Measurements from ENCODE around the gene MACROD1.

Gene MACROD1, protein sequence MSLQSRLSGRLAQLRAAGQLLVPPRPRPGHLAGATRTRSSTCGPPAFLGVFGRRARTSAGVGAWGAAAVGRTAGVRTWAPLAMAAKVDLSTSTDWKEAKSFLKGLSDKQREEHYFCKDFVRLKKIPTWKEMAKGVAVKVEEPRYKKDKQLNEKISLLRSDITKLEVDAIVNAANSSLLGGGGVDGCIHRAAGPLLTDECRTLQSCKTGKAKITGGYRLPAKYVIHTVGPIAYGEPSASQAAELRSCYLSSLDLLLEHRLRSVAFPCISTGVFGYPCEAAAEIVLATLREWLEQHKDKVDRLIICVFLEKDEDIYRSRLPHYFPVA

DNA sequence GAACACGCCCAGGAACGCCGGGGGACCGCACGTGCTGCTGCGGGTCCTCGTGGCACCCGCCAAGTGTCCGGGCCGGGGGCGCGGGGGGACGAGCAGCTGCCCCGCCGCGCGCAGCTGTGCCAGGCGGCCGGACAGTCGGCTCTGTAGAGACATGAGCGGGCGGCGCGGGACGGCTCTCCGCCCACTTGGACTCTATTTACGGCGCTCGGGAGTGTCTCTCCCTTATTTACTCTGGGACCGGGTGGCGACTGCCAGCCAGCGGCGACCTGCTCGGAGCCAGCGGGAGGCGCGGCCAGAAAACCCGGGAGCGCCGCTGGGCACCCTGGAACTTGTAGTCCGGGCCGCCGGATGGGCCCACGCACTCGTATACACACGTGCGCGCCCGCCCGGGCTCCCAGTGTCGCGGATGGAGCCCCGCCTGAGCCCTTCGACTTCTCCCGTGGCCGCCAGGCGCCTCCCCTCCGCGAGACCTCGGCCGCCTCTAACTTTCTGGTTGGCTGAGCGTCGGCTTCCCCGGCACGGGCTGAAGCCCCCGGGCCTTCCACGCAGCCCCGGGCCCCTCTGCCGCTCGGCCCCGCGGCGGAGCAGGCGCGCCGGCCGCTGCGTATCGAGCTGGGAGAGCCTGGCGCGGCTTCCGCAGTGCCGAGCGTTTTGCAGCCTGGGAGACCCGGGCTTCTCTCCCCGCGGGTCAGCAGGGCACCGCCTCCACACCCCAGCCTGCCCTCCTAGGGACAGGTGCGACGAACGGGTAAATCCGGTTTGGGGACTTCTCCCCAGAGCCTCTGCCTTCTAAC lies at the start of gene MACROD1:
TSS of gene MACROD1 (minus strand) at position 272 of the 794 bp plus-strand sequence. CDS start at position 153, 119 bp downstream.
- DNase-seq, result peak; percentile 78

DNA sequence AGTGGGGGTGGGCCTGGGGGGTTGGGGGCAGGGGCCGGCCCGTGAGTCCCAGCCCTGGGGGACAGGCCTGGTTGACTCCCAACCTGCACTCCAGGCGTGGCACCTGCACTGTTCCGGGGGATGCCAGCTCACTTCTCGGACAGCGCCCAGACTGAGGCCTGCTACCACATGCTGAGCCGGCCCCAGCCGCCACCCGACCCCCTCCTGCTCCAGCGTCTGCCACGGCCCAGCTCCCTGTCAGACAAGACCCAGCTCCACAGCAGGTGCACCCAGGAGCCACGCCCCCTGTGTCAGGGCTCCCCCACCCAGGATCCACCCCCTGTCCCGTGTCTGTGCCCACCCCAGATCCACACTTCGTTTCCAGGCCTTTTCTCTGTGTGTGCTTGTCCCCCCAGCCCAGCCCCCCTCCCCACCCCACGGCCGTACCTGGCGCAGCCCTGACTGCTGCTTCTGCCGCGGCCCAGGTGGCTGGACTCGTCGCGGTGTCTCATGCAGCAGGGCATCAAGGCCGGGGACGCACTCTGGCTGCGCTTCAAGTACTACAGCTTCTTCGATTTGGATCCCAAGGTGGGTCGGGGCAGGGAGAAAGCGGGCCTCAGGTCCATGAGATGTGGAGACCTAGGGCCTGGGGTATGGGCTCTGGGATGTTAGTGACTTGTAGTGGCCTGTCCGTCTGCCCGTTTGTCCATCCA lies 45.4 kb upstream of the MACROD1 start:
- DNase-seq, result no peak

DNA sequence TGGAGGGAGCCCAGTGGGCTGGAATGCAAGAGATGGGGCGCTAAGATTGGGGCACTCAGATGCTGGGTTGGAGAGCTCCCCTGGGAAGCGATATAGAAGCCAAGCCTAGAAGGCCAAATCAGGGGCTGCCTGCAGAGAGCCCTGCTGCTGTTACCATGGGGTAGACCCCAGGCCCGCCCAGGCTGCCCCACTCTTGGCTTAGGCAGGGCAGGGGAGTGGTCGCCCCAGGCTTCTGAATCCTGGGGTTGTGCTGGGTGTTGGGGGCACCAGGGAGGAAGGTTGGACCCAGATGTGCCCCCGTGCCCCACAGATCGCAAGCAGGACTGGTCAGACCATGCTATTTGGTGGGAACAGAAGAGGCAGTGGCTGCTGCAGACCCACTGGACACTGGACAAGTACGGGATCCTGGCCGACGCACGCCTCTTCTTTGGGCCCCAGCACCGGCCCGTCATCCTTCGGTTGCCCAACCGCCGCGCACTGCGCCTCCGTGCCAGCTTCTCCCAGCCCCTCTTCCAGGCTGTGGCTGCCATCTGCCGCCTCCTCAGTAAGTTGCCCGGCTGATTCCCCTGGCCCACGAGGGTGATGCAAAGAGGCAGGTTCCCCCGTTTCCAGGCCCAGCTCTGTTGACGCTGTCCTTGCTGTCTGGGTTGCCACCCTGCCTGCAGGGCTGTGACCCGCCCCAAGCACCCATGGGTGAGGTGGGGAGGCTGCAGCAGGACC lies 44.5 kb upstream of the MACROD1 start:
- DNase-seq, result no peak

DNA sequence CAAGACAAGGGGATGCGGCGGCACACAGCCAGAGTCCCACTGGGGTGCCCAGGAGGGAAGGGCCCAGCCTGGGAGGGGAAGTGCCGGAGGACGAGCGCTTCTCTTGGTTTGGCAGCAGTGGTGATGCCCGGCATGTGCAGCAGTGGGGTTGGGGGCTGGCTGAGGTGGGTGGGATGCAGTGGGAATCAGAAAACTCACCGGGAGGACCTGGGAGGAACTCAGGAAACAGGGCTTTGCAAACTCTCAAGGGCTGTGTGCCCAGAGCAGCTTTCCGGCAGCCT lies 43.6 kb upstream of the MACROD1 start:
- DNase-seq, result no peak

DNA sequence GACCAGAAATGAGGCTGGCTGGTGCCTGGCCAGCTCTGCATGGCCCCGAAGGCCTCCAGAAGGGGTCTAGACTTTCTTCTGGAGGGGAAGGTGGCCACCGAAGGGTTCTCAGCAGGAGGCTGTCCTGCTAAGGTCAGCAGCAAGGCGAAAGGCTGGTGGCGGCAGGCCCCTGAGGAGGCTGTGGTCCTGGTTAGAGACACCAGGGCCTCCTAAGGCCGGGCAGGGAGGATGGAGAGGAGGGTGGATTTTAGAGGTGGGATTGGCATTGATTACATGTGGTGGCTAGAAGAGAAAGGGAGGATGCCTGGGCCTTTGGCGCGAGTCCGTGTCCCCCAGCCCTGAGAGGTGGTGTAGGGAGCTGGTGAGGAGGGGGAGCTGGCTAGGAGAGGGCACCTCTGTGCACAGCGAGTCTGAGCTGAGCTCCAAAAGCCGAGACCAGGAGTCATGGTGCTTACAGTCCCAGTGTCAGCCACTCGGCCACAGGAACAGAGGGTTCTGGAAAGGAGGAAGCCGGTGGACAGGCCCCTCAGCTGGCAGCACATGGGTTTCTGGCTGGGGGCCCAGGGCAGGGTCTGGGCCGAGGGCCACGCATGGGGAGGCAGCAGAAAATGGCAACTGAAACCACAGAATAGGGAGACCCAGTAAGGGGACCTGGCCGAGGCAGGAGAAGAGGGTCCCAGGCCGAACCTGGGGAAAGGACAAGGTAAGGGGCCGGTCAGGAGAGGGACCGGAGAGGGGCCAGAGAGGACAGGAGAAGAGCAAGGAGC lies 43.1 kb upstream of the MACROD1 start:
- DNase-seq, result no peak

DNA sequence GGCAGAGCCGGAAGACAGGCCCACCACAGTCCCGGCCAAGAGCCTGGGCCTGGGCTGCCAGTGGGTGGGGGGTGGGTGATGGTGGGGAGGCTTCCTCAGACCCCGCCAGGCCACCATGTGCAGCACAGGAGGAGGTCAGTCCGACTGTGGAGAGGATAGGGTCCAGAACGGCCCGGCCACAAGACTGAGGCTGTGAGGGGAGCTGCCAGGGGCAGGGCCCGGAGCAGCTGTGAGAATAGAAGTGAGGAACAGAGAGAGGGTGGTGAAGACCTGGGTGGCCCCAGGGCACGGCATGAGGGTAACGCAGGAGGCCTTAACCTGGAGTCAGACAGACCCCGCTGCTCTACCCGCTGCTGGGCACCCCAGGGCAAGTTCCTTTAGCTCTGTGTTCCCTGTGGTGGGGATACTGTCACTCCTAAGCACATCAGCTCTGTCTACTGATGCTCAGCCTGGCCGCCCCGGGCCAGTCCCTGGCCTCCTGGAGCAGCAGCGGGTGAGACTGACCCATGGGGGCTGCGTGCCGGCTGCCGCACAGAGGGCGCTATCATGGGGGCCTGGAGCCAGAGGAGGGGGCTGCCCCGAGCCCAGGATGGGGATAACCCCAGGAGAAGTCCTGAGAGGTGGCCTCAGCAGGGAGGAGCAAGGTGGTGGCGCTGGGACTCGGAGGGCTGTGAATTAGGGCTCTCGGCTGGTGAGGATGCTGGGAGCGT lies 42.3 kb upstream of the MACROD1 start:
- DNase-seq, result no peak

DNA sequence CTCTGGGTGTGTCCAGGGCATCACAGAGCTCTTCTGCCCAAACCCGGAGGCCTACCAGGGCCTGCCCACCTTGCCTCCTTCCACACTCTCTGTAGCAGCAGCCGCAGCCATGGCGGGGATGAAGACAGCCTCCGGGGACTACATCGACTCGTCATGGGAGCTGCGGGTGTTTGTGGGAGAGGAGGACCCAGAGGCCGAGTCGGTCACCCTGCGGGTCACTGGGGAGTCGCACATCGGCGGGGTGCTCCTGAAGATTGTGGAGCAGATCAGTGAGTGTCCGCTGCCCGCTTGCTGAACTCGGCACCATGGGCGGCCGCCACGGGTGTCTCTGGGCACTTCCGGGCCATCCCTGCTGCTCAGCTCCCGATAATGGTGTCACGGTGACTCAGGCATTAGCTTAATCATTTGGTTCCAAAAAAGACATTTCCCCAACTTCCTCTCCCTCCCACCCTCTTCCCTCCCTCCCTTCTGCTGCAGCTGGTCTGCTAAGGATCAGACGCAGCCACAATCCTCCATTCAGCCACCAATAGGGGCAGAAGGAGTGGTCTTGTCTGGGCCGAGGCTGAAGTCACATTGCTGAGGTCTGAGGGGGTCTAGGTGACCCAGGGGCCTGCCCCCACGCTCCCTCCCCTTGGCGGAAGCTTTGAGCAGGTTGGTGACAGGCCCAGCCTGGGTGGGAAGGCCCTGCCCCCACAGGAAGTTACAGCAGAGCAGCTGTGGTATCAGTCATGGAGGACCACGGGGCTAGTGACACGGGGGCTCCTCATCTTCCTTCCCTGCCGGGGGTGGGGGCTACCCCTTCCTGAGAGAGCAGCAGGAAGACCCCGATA lies 41.6 kb upstream of the MACROD1 start:
- peak; percentile 94 for DNase-seq

DNA sequence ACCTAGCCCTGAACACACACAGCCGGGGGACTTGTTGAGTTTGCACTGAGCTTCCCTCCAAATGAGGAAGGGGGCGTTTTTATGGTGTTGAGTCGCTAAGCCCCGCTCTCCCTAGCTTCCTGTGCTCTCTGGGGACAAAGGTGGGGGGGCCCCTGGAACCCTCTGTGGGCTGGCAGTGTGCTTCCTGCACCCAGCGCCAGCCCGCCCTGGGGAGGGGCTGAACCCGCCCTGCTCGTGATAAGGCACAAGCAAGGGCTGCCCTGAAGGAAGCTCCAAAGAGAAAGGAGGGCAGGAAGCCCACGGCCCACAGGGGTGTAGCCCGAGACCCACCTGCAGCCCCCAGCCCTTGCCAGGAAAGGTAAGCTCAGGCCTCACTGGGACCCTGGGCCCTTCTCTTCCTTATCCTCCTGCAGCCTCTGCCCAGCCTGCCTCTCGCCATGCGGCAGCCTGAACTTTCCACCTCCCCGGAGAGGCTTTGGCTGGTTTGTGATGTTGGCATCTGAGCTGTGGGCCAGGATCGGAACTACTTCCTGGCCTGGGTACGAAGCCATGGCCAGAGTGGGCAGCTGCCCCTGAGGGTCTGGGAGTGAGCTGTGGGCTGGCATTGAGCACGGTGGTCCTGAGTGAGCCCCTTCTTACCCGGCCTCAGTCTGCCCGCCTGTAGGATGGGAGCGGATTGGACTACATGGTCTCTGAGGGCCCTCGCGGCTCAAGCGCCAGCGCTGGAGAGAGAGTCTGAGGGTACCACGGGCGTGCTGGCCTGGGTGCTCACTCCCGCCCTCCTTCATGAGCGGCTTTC lies 40.7 kb upstream of the MACROD1 start, which contains the start of gene FERMT3:
TSS of gene FERMT3 (plus strand) at position 265 of the 799 bp plus-strand sequence. CDS start 644 bp downstream, outside the sequence.
- peak; percentile 72 for DNase-seq

DNA sequence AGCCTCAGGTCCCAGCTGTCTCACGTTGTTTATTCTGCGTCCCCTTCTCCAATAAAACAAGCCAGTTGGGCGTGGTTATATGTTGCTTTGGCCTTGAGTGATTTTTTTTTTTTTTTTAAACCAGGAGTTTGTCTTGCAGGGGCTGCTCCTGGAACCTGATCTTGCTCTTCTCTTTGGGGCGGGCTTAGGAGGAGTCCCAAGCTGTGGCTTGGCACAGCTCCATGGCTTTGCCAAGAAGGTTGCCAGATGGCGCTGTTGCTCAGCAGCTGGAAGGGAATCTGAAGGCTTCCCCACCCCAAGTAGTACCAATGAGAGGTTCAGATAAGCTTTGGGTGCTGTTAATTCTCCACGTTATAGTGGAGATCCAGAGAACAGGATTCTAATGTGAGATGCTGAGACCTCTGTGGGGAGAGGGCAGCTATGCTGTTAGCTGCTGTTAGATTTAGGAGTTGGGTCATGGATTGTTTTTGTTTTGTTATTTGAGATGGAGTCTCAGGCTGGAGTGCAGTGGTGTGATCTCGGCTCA lies 38.6 kb upstream of the MACROD1 start:
- DNase-seq, result peak; percentile 89

DNA sequence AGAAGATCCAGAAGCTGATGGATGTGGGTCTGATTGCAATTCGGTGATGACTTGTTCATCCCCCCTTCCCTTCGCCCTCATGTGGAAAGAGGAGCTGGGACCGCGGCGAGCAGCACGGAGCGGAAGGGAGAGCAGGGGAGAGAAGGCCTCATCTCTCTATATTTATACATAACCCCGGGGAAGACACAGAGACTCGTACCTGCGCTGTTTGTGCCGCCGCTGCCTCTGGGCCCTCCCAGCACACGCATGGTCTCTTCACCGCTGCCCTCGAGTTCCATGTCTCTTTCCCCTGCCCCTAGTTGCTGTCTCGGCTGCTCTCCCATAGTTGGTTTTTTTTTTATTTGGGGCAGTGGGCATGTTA lies 38.1 kb upstream of the MACROD1 start:
- no peak for DNase-seq

DNA sequence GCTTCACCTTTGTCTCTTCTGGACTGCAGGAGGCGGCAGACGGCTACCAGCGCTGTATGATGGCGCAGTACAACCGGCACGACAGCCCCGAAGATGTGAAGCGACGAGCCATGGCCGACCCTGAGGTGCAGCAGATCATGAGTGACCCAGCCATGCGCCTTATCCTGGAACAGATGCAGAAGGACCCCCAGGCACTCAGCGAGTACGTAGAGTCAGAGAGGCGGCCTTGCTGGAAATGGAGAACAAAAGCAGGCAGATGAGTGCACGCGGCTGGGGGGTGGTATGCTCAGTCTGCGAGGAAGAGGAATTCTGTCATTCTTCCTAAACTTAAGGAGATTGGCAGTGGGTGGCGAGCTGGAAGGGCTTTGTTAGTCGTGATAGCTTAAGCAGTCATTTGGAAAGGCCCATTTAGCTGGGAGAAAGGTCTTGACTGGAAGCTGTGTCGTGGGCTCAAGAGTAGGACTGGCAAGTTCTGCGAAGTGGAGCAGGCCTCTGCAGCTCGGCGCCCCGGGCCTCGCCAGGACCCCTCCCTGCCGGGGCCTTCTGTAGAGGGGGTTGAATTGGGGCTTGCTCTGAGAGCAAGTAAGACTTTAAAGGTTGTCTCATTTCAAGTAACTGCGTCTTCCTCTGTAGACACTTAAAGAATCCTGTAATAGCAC lies 37.6 kb upstream of the MACROD1 start:
- no peak for DNase-seq

DNA sequence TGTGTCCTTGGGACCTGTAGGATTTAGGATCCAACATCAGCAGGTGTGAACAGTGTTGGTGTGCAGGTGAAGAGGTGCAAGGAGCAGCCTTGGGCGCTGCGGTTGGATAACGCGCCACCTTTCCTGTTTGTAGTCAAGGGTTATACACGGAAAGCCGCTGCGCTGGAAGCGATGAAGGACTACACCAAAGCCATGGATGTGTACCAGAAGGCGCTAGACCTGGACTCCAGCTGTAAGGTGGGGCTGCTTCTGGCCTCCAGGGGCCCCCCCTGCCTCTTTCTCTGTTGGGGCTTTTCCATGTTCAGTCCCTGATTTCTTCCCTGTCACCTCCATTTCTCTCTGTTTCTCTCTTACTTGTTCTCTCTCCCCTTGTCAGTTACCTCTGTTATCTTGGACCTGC lies 37.1 kb upstream of the MACROD1 start:
- DNase-seq, result no peak

DNA sequence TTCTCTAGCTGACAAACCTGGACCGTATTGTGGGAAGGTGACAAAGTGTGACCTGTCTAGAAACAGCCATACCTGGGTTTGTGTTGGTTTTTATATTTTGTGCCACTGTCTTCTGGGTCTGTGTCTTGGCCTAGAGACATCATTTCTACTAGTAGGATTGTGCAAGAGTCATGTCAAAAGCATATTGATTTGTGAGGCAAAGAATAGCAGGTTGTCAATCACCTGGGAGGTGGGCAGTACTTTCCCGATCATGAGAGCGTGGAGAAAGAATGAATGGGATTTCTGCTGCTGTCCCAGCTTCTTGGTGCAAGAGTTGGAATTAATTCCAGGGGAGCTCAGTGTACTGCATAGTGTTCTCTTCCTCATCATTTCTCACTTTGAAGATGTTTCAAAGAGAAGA lies 35.6 kb upstream of the MACROD1 start:
- no peak for DNase-seq

DNA sequence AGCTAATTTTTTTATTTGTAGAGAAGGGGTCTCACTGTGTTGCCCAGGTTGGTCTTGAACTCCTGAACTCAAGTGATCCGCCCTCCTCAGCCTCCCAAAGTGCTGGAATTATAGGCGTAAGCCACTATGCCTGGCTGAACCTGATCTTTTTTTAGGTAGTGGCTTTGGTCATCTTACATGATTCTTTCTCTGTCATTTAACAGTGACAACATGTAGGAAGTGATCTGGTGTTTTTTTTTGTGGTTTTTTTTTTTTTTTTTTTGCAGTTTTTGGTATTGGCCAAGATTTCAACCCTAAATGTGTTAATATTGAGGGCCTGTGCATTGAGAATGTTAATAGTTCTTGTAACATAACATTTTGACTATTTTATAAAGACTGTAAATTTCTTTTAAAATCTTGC lies 32.6 kb upstream of the MACROD1 start:
- peak; percentile 71 for DNase-seq

DNA sequence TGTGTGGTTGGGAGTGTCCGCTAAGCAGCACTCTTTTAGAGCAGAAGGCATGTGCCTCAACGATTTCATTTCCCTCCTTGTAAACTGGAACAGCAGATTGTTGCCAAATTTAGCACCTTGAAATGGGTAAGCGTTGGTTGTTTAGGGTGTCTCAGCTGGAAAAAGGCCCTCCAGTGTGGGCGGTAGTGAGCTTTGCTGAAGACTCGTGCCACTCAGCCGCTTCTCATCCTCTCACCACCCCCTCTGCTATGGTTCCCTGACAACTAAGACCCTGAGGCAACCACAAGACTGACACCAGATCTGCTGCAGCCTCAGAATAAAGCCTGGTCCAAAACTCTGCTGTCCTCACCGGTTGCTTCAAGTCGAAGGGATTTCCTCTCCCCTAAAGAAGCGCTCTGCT lies 30.7 kb upstream of the MACROD1 start:
- DNase-seq, result peak; percentile 70

DNA sequence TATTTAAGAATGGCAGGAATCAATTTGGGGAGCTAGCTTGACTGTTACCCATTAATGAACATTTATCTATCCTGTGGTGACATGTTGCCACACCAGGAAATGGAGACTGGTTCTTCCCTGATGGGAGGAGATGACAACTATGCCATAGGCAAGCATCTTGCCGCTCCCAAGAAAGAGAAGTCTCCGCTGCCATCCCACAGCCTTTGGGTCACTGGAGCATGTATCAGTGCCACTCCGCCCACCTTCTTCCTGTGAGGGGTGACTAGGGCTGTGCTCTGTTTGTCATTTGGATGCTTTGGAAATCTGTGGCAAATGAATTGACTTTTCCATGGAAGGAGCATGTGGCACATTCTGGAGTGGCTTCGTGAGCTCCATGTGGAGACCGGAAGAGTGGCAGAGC lies 26.5 kb upstream of the MACROD1 start:
- DNase-seq, result peak; percentile 90

DNA sequence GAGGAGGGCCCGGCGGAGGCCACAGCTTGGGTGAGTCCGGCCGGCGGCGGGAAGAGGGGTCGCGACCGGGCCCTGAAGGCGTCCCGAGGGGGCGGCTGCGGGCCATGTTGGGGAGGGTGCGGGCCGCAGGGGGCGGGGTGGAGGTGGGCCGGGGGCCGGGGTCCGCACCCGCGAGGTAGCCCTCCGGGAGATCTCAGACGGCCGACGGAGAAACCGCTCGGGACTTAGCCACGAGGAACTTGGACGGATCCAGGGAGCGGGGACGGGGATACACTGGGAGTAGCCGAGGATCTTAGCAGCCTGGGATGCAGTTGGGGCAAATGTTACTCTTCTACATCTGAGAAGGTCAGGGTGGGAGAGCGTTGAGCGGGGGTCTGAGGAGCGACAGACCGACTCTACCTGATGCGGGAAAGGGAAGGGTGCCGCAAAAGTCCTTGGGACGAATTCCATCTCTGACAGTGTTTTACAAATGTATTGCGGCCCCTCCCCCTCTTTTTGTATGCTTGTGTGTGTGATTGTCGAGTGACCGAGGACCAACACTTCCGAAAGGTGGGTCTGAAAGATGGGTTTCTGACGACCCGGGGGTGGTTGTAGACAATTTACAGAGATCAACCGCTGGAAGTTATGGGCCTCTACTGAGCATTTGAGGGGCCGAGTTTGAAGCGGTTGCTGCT lies 20.7 kb upstream of the MACROD1 start:
- no peak for DNase-seq

DNA sequence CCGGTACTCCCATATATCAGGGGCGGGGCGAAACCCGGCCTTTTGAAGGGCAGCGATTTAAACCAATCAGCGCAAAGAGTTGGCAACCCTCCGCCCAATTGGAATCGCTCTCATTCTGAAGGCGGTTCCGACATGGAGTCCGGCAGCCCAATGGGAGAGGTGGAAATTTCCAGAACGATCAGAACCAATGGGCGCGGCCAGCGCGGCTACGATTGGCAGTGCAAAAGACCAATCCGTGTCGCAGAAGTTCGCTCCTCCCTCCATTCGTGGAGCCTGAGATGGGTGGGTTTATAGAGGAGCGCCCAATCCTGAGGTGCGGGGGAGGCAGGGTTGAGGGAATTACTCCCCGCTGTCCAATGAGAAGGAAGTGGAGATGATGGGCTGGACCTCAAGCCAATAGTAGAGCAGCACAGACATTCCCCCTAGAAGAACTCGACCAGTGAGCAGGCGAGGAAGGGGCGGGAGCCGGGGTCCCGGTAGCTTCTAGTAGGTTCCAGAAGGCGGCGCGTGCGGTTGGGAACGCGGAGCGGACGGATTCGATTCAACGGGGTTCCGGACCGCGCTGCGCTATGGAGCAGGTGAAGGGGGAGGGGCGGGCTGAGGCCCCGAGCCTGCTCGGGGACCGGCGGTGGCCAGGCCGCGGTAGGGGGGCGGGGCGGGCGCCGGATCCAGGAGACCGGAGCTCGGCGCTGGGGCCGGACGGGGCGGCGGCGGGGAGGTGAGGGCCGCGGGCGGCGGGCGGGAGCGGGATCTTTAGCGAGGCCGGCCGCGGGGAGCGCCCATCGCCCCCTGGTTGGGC lies 20.0 kb upstream of the MACROD1 start, which contains the start of gene STIP1:
TSS of gene STIP1 (plus strand) at position 479 of the 799 bp plus-strand sequence. CDS start at position 570, 91 bp downstream.
- DNase-seq, result peak; percentile 100
